ENCODE results near the gene JAKMIP1.

The JAKMIP1 gene

GRCh38 chr4:6071959-6072720 lies 128.2 kb downstream of the JAKMIP1 start:
- H3K4me3 ChIP-seq (replicated peaks; ENCODE audit: low read depth, low read length), result no peak overlapping the region
- no peak for DNase-seq (ENCODE audit: extremely low read depth, low read depth)

GRCh38 chr4:6071191-6071958 lies 129.0 kb downstream of the JAKMIP1 start:
- no peak for DNase-seq (ENCODE audit: extremely low read depth, low read depth)
- H3K4me3 ChIP-seq (replicated peaks; ENCODE audit: low read depth, low read length), result no peak overlapping the region
- TF ChIP-seq, protein P1, sequence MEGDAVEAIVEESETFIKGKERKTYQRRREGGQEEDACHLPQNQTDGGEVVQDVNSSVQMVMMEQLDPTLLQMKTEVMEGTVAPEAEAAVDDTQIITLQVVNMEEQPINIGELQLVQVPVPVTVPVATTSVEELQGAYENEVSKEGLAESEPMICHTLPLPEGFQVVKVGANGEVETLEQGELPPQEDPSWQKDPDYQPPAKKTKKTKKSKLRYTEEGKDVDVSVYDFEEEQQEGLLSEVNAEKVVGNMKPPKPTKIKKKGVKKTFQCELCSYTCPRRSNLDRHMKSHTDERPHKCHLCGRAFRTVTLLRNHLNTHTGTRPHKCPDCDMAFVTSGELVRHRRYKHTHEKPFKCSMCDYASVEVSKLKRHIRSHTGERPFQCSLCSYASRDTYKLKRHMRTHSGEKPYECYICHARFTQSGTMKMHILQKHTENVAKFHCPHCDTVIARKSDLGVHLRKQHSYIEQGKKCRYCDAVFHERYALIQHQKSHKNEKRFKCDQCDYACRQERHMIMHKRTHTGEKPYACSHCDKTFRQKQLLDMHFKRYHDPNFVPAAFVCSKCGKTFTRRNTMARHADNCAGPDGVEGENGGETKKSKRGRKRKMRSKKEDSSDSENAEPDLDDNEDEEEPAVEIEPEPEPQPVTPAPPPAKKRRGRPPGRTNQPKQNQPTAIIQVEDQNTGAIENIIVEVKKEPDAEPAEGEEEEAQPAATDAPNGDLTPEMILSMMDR (IDR thresholded peaks at IDR 0.05; ENCODE audit: low read depth, low read length, missing control alignments), result no peak

More at GRCh38 chr4:6071959-6072720, 128.2 kb downstream of the JAKMIP1 start:
- TF ChIP-seq, protein P1 (IDR thresholded peaks at IDR 0.05; ENCODE audit: low read depth, low read length, missing control alignments), result no peak

GRCh38 chr4:6069845-6070709 lies 130.3 kb downstream of the JAKMIP1 start:
- TF ChIP-seq, protein P1 (IDR thresholded peaks at IDR 0.05; ENCODE audit: low read depth, low read length, missing control alignments), result no peak
- H3K4me3 ChIP-seq (replicated peaks; ENCODE audit: low read depth, low read length), result no peak overlapping the region
- no peak for DNase-seq (ENCODE audit: extremely low read depth, low read depth)

DNA sequence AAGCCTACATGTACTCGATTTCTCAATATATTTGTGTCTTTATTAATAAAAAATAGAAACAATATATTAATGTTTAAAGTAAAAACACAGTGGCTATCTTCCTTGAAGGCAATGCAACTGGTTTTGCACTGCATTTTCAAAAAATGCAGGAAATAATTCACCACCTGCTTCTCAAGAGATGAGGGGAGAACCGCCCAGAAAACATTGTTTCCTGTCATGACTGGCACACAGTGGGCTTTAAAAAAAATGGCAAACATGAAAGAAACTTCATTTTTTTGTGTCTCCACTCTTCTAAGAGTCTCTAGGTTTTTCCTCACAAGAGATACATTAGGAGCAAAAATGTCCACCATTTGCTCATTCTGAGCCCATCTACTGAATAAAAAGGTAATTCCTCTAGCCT lies 131.4 kb downstream of the JAKMIP1 start:
- DNase-seq (ENCODE audit: extremely low read depth, low read depth), result no peak
- no peak overlapping the region for H3K4me3 ChIP-seq (replicated peaks; ENCODE audit: low read depth, low read length)
- TF ChIP-seq, protein P1 (IDR thresholded peaks at IDR 0.05; ENCODE audit: low read depth, low read length, missing control alignments), result no peak

- TF ChIP-seq, protein P1 (IDR thresholded peaks at IDR 0.05; ENCODE audit: low read depth, low read length, missing control alignments), result no peak
- H3K4me3 ChIP-seq (replicated peaks; ENCODE audit: low read depth, low read length), result no peak overlapping the region
- no peak for DNase-seq (ENCODE audit: extremely low read depth, low read depth)
These were observed 134.3 kb downstream of the JAKMIP1 start for GRCh38 chr4:6065934-6066590.

DNA sequence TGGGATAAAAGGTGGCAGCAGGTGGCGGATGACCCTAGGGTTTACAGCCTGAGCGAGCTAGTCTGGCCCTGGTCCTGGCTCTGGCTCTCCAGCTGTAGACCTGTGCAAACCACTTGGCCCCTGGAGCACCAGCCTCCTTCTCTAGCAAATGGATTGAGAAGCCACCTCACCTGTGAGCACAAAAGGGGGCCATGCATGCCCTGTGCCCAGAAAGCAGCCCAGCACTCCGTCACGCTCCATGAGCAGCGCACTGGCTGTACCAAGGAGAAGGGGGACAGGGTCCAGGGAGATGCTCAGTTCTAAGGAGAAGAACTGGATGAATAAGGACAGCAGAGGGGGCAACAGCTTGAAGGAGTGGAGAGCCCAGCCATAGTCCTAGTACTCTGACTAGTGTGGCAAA lies 135.2 kb downstream of the JAKMIP1 start:
- no peak overlapping the region for H3K4me3 ChIP-seq (replicated peaks; ENCODE audit: low read depth, low read length)
- TF ChIP-seq, protein P1 (IDR thresholded peaks at IDR 0.05; ENCODE audit: low read depth, low read length, missing control alignments), result no peak
- no peak for DNase-seq (ENCODE audit: extremely low read depth, low read depth)
